GM21360 (cell line): ENCODE data around the gene MED9.

ENCODE experiments used
- ATAC-seq: cut with Tn5 transposase; IDR thresholded peaks from one replicate; pipeline ENCODE4 v1.9.1; 2021; ENCODE audit warnings: mild to moderate bottlenecking, moderate library complexity; ENCODE audit not compliant: unreplicated experiment

The MED9 gene

GRCh38 chr17:17503566-17504130, 26.8 kb downstream of the MED9 start:
- ATAC-seq = no peak

- ATAC-seq = no peak
These were observed 27.7 kb downstream of the MED9 start for GRCh38 chr17:17504341-17505140.

GRCh38 chr17:17505151-17505550, 28.4 kb downstream of the MED9 start:
- ATAC-seq = no peak

- ATAC-seq = no peak
These were observed 28.9 kb downstream of the MED9 start for GRCh38 chr17:17505610-17506171.

GRCh38 chr17:17506181-17506741, 29.5 kb downstream of the MED9 start:
- ATAC-seq = no peak

- ATAC-seq = no peak
These were observed 30.2 kb downstream of the MED9 start for GRCh38 chr17:17506893-17507464.

- ATAC-seq = no peak
These were observed 30.7 kb downstream of the MED9 start for GRCh38 chr17:17507465-17508011.

GRCh38 chr17:17508019-17508535, 31.3 kb downstream of the MED9 start:
- ATAC-seq = no peak

GRCh38 chr17:17508646-17509591, 32.1 kb downstream of the MED9 start:
- no peak for ATAC-seq

GRCh38 chr17:17509601-17510425, 33.0 kb downstream of the MED9 start:
- no peak for ATAC-seq

GRCh38 chr17:17510456-17511292, 33.9 kb downstream of the MED9 start:
- no peak for ATAC-seq

GRCh38 chr17:17511293-17511741, 34.5 kb downstream of the MED9 start:
- ATAC-seq = no peak

- ATAC-seq = no peak
These were observed 35.4 kb downstream of the MED9 start for GRCh38 chr17:17511881-17512858.

- no peak for ATAC-seq
These were observed 36.1 kb downstream of the MED9 start for GRCh38 chr17:17512866-17513265.

GRCh38 chr17:17513626-17514025, 36.8 kb downstream of the MED9 start:
- ATAC-seq = no peak

GRCh38 chr17:17514361-17514992, 37.7 kb downstream of the MED9 start:
- ATAC-seq = no peak
